GM21447 (cell line): ENCODE results near the gene CLEC17A.
"Not testable (repeated sequence)": the region's sequence is repeated elsewhere in the genome, so short reads cannot be mapped to it uniquely, and the experiment has no call there.

Experiments
- ATAC-seq: cut with Tn5 transposase; IDR thresholded peaks from one replicate; pipeline ENCODE4 v1.9.1; 2021; ENCODE audit not compliant: unreplicated experiment

Gene CLEC17A

DNA sequence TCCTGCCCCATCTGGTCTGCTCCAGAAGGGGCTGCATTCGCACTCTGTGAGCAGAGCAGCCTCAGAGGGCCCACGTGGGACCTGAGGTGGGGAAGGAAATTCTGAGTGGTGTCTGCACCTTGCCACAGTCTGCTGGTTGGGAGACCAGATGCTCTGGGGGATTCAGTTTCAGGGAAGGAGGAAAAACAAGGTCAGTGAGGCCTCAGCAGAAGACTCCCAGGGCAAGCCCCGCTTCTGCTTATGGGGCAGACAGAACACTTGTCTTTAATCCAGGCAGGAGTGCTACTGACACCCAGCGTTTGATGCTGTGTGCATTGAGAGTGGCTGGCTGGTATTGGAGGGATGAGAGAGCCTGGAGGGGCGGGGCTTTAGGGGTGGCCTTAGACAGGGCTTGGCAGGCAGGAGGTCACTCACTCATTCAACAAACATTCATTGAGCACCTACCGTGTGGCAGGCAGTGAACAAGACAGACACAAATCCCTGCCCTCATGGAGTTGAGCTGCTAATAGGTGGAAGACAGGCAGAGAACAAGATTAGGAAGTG, 4.9 kb upstream of the CLEC17A start:
- peak; percentile 38 for ATAC-seq

DNA sequence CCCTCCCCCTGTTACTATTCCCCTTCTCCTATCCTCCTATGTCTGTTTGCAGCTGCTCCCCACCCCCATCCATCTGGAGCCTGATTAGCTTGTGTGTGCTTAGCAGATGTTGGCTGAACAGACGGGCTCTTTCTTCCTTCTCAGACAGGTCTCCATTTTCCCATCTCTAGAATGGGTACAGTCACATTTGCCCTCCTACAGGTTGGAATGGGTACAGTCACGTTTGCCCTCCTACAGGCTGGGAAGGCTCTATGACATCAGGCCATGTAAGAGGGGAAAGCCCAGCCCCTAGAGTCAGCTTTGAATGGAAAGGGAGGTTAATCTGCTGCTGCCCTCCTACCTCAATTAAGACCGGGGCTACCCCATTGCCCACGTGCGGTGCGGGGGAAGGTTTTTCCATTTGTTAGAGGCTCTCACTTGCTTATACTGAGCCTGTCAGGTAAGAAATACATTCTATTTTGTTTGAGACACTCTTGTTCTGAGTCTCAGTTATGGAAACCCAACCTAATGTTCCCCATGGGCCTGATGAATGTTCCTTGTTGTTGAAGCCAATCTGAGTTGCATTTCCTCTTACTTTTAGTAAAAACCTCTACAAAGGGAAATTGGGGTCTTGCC, 2.2 kb upstream of the CLEC17A start:
- ATAC-seq = no peak

DNA sequence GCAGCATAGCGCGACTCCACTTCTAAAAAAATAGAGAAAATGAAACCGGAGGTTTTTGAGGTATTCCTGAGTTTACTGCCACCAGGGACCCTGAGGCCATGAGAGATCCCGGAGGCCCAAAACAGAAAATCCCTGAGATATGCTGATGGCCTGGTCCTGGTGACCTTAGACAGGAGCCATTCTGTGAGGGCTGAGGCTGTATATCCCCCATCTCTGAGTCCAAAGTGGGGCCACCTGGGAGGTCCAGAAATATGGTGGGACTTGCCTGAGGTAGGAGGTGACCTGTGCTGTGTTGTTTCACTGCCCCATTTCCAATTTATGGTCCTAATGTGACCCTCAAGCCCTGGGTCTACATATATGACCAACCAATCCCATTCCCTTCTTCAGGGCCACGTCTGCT, 1.5 kb downstream of the CLEC17A start:
- not testable (repeated sequence) for ATAC-seq

DNA sequence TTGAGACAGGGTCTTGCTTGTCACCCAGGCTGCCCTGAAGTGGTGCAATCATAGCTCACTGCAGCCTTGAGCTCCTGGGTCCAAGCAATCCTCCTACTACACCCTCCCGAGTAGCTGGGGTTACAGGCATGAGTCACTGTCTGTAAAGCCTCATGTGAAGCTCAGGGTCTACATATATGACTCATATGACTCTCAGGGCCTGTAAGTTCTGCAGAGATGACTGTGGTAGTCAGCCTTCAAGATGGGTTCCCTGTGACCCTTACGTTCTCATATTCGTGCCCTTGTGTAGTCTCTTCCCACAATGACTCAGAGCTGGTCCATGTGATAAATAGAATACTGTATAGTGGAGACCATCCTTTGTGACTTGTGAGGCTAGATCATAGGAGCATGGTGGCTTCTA, 2.3 kb downstream of the CLEC17A start:
- peak; percentile 49 for ATAC-seq

DNA sequence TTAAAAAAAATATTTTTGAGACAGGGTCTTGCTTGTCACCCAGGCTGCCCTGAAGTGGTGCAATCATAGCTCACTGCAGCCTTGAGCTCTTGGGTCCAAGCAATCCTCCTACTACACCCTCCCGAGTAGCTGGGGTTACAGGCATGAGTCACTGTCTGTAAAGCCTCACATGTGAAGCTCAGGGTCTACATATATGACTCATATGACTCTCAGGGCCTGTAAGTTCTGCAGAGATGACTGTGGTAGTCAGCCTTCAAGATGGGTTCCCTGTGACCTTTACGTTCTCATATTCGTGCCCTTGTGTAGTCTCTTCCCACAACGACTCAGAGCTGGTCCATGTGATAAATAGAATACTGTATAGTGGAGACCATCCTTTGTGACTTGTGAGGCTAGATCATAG, 6.5 kb downstream of the CLEC17A start:
- ATAC-seq = not testable (repeated sequence)

DNA sequence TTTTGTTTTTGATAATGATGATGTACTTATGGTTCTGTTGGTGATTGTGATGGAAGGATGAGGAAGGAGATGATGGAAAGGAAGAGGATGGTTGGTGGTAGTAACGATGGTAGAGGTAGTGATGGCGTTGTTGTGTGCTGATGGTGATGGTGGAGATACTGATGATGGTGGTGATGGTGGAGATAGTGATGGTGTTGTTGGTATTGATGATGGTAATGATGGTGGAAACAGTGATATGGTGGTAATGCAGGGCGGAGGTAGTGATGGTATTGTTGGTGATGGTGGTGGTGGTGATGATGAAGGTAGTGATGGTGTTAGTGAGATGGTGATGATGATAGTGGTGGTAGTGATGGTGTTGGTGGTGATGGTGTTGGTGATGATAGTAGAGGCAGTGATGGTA, 12.7 kb downstream of the CLEC17A start:
- ATAC-seq = no peak

DNA sequence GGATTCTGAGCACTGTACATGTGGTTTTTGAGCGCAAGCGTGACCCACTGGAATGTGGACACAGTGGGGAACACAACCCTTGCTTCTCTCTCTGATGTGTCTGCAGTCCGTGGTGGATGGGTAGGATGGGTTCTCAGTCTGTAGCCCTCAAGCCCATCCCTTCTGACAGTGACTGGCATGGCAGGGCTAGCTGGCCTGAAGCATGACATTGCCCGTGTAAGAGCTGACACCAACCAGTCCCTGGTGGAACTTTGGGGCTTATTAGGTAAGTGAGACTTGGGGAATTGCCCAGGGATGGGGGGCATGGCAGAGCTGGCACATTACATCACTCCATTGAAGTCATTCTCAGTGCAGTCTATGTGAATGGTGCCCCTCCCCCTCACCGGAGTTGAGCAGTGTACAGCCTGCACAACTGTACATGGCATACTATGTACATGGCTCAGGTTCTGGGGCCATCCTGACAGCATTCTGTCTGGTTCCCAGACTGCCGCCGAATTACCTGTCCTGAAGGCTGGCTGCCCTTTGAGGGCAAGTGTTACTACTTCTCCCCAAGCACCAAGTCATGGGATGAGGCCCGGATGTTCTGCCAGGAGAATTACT, 16.8 kb downstream of the CLEC17A start:
- no peak for ATAC-seq

DNA sequence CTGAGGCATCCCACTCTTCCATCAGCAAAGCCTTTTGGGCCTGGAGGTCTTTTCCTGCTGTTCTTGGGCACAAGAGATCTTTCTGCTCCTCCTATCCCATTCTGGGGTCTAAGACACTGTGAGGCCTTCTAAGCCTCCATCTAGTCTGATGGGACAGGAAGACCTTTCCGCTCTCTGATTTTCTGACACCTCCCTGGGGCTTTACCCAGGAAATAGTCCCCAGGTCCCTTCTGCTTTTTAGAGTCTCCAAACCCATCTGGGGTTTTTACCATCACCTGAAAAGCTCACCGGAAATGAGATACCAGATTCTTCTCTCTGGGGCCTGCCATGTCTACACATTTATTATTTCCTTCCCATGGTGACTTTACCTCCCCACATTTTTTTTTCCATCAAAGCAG, 21.1 kb downstream of the CLEC17A start:
- peak; percentile 84 for ATAC-seq

DNA sequence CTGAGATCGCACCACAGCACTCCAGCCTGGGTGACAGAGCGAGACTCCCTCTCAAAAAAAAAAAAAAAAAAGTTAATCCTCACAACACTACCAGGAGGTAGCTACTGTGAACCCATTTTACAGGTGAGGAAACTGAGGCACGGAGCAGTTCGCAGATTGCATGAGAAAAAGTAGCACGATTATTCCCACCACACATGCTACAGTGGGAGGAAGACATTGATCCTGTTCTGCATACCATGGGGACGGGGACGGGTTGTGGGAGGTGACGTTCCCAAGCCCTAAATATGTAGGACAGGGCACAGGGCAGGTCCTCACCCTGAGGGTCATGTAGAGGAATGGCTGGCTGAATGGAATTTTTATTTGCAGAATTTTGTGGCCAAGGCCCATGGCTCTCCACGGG, 23.7 kb downstream of the CLEC17A start:
- ATAC-seq = no peak

DNA sequence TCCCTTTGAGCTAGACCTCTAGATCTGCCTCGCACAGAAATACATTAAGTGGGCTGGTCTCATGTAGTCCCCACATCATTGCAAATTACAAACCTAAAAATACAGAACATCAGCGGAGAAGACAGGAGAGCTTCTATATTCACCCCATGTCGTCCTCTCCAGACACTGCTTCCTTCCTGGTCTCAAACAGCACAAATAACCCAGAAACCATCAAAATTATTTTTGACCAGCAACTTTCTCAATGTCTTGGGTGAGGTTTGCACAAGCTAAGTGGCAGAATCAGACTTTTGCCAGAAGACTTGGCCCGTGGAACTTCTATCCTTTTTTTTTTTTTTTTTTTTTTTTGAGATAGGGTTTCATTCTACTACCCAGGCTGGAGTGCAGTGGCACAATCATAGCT, 28.2 kb downstream of the CLEC17A start:
- no peak for ATAC-seq

DNA sequence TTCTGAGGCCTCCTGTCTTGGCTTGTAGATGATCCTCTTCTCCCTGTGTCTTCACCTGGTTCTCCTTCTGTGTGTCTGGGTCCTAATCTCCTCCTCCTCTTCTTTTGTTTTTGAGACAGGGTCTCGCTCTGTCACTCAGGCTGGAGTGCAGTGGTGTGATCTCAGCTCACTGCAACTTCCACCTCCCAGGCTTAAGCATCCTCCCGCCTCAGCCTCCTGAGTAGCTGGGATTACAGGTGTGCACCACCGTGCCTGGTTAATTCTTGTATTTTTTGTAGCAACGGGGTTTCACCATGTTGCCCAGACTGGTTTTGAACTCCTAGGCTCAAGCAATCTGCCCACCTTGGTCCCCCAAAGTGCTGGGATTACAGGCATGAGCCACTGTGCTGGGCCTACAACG, 29.4 kb downstream of the CLEC17A start:
- ATAC-seq = not testable (repeated sequence)

DNA sequence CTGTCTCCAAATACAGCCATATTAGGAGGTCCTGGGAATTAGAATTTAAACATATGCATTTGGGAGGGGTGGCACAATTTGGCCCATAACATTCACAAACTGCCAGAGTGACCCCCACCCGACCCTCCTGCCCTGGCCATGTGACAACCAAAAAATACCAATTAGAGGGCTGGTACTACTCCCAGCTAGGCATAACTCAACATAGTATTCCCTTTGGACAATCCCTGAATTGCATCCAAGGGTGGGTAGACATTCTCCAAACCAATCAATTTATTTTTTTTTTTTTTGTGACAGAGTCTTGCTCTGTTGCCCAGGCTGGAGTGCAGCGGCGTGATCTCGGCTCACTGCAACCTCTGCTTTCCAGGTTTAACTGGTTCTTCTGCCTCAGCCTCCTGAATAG, 29.8 kb downstream of the CLEC17A start:
- ATAC-seq = no peak

DNA sequence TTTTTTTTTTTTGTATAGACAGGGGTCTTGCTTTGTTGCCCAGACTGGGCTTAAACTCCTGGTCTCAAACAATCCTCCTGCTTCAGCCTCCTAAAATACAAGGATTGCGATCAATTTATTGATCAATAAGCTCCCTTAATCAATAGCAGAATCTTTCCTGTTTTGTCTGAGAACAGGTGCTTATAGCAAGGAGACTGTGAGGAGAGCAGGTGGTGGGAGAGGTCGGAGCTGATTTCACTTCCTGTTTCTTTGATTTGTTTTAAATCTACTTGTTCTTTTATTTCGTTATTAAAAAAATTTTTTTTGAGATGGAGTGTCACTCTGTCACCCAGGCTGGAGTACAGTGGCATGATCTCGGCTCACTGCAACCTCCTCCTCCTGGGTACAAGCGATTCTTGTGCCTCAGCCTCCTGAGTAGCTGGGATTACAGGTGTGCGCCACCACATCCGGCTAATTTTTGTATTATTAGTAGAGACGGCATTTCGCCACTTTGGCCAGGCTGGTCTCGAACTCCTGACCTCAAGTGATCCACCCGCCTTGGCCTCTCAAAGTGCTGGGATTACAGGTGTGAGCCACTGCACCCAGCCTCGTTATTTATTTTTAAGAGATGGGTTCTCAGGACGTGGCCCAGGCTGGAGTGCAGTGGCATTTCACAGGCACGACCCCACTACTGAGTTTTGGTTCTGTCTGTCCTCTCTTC, 30.7 kb downstream of the CLEC17A start:
- not testable (repeated sequence) for ATAC-seq

DNA sequence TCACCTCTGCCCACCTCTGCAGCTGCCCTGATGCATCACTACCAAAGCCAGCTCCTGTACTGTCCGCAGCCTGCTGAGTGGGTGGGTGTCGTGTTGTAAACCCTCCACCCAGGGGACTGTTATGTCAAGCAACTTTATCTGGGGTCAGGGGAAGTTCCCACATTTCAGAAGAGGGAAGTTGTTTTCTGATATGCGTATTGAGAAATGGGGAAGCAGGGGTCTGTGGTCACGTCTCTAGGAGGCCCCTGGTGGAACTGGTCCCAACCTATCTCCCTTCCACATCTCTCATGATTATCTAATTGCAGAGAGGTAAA, 31.2 kb downstream of the CLEC17A start:
- no peak for ATAC-seq

DNA sequence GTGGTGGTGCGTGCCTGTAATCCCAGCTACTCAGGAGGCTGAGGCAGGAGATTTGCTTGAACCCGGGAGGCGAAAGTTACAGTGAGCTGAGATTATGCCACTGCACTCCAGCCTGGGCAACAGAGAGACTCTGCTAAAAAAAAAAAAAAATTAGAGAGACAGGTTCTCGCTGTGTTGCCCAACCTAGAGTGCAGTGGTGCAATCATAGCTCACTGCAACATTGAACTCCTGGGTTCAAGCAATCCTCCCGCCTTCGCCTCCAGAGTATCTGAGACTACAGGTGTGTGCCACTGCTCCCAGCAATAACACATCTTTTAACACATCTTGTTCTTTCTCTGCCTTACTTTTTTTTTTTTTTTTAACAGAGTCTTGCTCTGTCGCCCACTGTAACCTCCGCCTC, 32.7 kb downstream of the CLEC17A start:
- no peak for ATAC-seq

DNA sequence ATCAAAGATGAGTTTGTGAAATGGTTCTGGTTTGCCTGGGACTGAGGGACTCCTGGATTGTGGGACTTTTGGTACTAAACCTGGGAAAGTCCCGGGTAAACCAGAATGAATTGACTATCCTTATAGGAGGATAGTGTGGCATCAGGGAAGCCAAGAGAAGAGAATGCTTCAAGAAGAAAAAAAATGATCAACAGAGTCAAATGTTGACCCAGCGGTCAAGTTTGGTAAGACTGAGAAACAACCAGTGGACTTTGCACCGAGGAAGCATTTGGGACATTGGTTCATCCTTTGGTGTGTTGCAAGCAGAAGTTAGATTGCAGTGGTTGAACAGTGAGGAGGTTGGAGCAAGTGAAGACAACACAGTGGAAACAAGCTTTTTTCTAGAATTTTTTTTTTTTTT, 33.5 kb downstream of the CLEC17A start:
- ATAC-seq = no peak

DNA sequence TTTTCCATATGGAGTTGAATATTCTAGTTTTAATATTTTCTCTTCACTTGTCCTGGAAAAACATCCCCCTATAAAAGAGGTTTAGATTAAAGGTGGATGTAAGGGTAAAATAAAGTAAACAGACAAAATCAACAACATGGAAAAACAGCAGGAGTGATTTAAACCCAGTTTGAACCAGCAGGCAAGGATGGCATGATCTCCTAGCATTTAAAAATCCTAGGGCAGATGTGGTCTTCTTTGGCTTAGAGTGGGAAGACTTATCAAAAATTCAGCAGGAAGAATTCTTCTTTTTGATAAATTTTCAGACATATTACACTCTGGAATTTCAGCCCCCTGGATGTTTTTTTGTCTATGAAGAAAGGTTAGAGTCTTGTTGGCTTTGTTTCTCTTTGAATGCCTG, 36.5 kb downstream of the CLEC17A start:
- no peak for ATAC-seq

DNA sequence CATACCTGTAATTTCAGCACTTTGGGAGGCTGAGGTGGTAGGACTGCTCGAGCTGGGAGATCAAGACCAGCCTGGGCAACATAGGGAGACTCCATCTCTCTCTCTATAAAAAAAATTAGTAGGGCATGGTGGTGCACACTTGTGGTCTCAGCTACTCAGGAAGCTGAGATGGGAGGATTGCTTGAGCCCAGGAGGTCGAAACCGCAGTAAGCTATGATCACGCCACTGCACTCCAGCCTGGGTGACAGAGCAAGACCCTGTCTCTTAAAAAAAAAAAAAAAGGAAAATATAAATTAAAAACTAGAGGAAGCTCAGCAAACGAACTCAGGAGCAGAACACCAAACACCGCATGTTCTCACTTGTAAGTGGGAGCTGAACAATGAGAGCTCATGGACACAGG, 41.6 kb downstream of the CLEC17A start:
- not testable (repeated sequence) for ATAC-seq

DNA sequence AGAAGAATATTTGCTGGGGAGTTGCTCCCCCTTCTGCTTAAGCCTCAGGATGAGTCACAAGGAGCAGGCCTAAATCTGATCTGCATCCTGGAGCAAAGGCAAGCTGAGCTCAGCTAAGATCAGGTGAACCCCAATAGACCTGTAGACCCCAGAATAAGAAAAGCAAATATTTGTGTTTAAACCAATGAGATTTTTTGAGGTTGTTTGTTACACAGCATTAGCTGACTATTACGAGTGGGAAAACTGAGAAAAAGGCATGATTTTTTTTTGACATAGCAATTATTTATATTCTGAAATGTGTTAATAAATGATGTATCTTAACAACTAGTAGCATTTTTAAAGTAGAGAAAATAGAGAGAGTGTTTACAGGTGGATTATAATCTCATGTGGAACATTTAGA, 46.7 kb downstream of the CLEC17A start:
- ATAC-seq = no peak

DNA sequence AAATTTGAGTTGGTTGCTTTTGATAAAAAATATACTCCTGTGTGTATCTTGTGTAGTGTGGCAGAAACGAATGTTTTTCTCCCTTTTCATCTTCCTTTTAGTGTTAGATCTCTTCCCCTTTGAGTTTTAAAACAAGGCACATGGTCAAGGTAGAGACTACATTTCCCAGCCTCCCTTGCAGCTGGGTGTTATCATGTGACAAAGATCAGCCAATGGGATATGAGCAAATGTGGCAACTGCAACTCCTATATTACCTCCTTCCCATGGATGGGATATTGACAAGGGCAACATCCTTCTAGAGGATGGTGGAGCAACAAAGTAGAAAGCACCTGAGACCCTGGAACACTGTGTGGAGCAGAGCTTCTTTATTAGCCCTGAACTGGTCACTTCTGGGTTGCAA, 49.4 kb downstream of the CLEC17A start:
- ATAC-seq = no peak

DNA sequence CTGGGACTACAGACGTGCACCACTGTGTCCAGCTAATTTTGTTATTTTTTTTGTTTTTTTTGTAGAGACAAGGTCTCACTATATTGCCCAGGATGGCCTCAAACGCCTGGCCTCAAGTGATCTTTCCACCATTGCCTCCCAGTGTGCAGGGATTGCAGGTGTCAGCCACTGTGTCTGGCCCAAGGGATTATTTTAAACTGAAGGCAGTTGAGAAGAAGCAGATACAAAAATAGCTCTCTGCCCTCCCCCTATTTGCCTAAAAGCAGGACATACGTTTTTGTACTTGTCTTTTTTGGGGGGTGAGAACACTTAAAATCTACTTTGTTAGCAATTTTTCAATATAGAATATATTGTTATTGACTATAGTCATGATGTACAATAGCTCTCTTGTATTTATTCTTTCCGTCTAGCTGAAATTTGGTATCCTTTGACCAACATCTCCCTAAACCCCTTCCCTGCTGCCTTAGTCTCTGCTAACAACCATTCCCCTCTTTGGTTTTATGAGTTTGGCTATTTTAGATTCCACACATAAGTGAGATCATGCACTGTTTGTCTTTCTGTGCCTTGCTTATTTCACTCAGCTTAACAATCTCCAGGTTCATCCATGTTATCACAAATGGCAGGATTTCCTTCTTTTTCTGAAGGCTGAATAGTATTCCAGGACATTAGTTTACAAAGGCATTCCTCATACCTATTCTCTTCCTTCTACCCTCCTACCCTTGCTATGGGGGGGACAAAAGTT, 56.8 kb downstream of the CLEC17A start:
- no peak for ATAC-seq

DNA sequence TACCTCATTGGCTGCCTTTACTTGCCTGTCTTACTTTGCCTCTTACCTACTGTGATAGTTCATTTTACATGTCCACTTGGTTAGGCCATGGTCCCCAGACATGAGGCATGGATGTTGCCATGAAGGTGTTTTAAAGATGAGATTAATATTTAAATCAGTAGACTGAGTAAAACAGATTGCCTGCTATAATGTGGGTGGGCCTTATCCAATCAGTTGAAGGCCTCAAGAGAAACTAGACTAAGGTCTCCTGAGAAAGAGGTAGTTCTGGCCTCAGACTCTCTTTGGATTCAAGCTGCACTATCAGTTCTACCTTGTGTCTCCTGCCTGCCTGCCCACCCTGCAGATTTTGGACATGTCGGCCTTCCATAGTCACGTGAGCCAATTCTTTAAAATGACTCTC, 65.6 kb downstream of the CLEC17A start:
- no peak for ATAC-seq
